Gastrocnemius medialis (tissue), 4 donors: Measurements from ENCODE around the gene VPS39. TPM values are rescaled to one million over a fixed set of nuclear protein-coding genes. Genes with fewer than 3 reads are reported as not detected.

Experiments
- ATAC-seq, 2 donors: fragments of 150-250 bp; one replicate each; pipeline ENCODE4 v1.9.1; 2016
- DNase-seq, 2 donors: peaks; one replicate each; pipeline ENCODE4 v3.0.0-alpha.2; 2019
- H3K27ac ChIP-seq, 4 donors: fragments of 200-600 bp; sonication (generic); 1 replicate in 1 of 4; 2 replicates in 3 of 4; pipeline ENCODE4 v1.5.1; 2016 to 2018; ENCODE audit warnings: mild to moderate bottlenecking in 2 of 4, moderate library complexity in 1 of 4
- H3K27me3 ChIP-seq, 3 donors: fragments of 200-600 bp; sonication (generic) in 2 of 3; 1 replicate in 1 of 3; 2 replicates in 2 of 3; pipeline versions ENCODE4 v1.5.1 to v1.6.0; 2016 to 2019; ENCODE audit warnings: mild to moderate bottlenecking in 1 of 3, moderate library complexity in 1 of 3
- H3K36me3 ChIP-seq, 2 donors: fragments of 200-600 bp; sonication (generic) in 1 of 2; one replicate each; pipeline ENCODE4 v1.5.1; 2017 to 2018
- H3K4me1 ChIP-seq, 2 donors: fragments of 200-600 bp; sonication (generic) in 1 of 2; one replicate each; pipeline ENCODE4 v1.5.1; 2016 to 2017; ENCODE audit warnings: mild to moderate bottlenecking in 2 of 2
- H3K4me3 ChIP-seq, 4 donors: fragments of 200-600 bp; sonication (generic) in 3 of 4; 1 replicate in 1 of 4; 2 replicates in 3 of 4; pipeline ENCODE4 v1.5.1; 2016 to 2019; ENCODE audit warnings: mild to moderate bottlenecking in 2 of 4
- H3K9me3 ChIP-seq, 3 donors: fragments of 200-600 bp; sonication (generic) in 2 of 3; 1 replicate in 1 of 3; 2 replicates in 2 of 3; pipeline ENCODE4 v1.5.1; 2016 to 2019
- CTCF ChIP-seq, 5 experiments: fragments of 450-650 bp in 3 of 5; fragments of 200-600 bp in 2 of 5; sonication (generic) in 2 of 5; IDR thresholded peaks in 4 of 5; conservative IDR thresholded peaks in 1 of 5; 1 replicate in 4 of 5; 2 replicates in 1 of 5; pipeline ENCODE4 v1.5.1; 2016 to 2019; ENCODE audit warnings: antibody characterized with exemption in 5 of 5, mild to moderate bottlenecking in 3 of 5, moderate library complexity in 3 of 5
- POLR2A ChIP-seq, 2 donors: fragments of 450-650 bp; IDR thresholded peaks; one replicate each; pipeline ENCODE4 v1.6.1; 2017; ENCODE audit warnings: antibody characterized with exemption in 2 of 2, mild to moderate bottlenecking in 2 of 2, moderate library complexity in 2 of 2
- in situ Hi-C, 4 donors: fragments of 200-750 bp; cut with MboI; loops; one replicate each; pipeline versions ENCODE4 v1.15.0 to v1.8.0; 2017; ENCODE audit warnings: low sequenced_read_pairs in 4 of 4
- intact Hi-C: fragments of 100-400 bp; cut with DNase I; formaldehyde crosslinking; loops from one replicate; pipeline ENCODE4 v1.15.1; 2023; ENCODE audit warnings: low total_unique reads
- total RNA-seq, 4 donors: library from RNA; depleted of rRNA; stranded (reverse); fragments of >200 nt; gene quantifications; one replicate each; pipeline versions ENCODE4 v1.1.0 to v1.2.3, GENCODE V29; 2016

VPS39 gene
- total RNA-seq, 4 donors from 2014 or later: 28.8 to 41.8 (median 35.2) TPM

- intact Hi-C loops (no loop called here), in situ Hi-C loops (no loop called here)
- ATAC-seq: no peak
These were observed 32.4 kb downstream of the VPS39 start for GRCh38 chr15:42175671-42176070.

GRCh38 chr15:42172475-42172874 lies 35.6 kb downstream of the VPS39 start:
- intact Hi-C loops: no loop called here
- no peaks in the 10 kb centered on the region for H3K27me3 ChIP-seq
- H3K27ac ChIP-seq: no peak overlapping the region
- H3K36me3 ChIP-seq: peaks cover 0 to 83% of the 10 kb centered on the region in 2 donors
- TF ChIP-seq POLR2A (IDR thresholded peaks at IDR 0.05) (no peak), CTCF (IDR thresholded peaks at IDR 0.05 in 4 of 5, conservative IDR thresholded peaks at IDR 0.05 in 1 of 5) (no peak)
- DNase-seq (no peak), ATAC-seq (no peak)
- no peak overlapping the region for H3K4me3 ChIP-seq
- no peaks in the 10 kb centered on the region for H3K9me3 ChIP-seq
- in situ Hi-C loops: no loop called here
- H3K4me1 ChIP-seq: no peaks in the 10 kb centered on the region

More at GRCh38 chr15:42175671-42176070, 32.4 kb downstream of the VPS39 start:
- no peak for DNase-seq
- peaks cover 0 to 69% of the 10 kb centered on the region in 2 donors for H3K36me3 ChIP-seq
- H3K4me3 ChIP-seq: no peak overlapping the region
- no peaks in the 10 kb centered on the region for H3K27me3 ChIP-seq
- no peaks in the 10 kb centered on the region for H3K9me3 ChIP-seq
- TF ChIP-seq CTCF (IDR thresholded peaks at IDR 0.05 in 4 of 5, conservative IDR thresholded peaks at IDR 0.05 in 1 of 5) (no peak), POLR2A (IDR thresholded peaks at IDR 0.05) (no peak)
- no peaks in the 10 kb centered on the region for H3K4me1 ChIP-seq
- no peak overlapping the region for H3K27ac ChIP-seq

DNA sequence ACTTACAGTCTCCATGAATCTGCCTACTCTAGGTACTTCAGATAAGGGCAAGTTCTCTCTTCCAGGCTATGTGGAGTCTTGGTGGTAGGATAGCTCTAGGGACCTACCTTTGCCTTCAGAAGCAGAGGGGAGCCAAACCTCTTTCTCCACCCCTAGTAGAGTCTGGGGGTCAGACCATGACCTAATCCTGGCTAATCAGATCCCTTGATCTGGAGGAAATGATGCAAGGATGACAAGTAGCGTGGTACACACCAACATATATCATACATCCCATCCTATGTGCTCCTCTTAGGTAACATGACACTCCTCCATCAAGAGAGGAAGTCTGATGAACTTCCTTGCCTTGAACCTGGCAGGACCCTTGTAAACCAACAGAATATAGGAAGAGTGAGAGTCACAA lies 36.3 kb downstream of the VPS39 start:
- Histone ChIP-seq H3K4me3 (no peak overlapping the region), H3K36me3 (peaks cover 0 to 83% of the 10 kb centered on the region in 2 donors), H3K9me3 (no peaks in the 10 kb centered on the region), H3K27me3 (no peaks in the 10 kb centered on the region), H3K27ac (no peak overlapping the region), H3K4me1 (no peaks in the 10 kb centered on the region)
- in situ Hi-C loops (no loop called here), intact Hi-C loops (no loop called here)
- TF ChIP-seq CTCF (IDR thresholded peaks at IDR 0.05 in 4 of 5, conservative IDR thresholded peaks at IDR 0.05 in 1 of 5) (no peak), POLR2A (IDR thresholded peaks at IDR 0.05) (no peak)
- no peak for DNase-seq
- no peak for ATAC-seq

- ATAC-seq: no peak
These were observed 37.0 kb downstream of the VPS39 start for GRCh38 chr15:42171122-42171521.

More at GRCh38 chr15:42171122-42171521, 37.0 kb downstream of the VPS39 start:
- no peak overlapping the region for H3K27ac ChIP-seq
- intact Hi-C loops: no loop called here
- H3K4me3 ChIP-seq: no peak overlapping the region
- no peak for DNase-seq
- no peaks in the 10 kb centered on the region for H3K4me1 ChIP-seq
- no peaks in the 10 kb centered on the region for H3K27me3 ChIP-seq
- peaks cover 0 to 88% of the 10 kb centered on the region in 2 donors for H3K36me3 ChIP-seq
- H3K9me3 ChIP-seq: no peaks in the 10 kb centered on the region
- TF ChIP-seq POLR2A (IDR thresholded peaks at IDR 0.05) (no peak), CTCF (IDR thresholded peaks at IDR 0.05 in 4 of 5, conservative IDR thresholded peaks at IDR 0.05 in 1 of 5) (no peak)
- in situ Hi-C loops: no loop called here
